Vein endothelial cell (primary cell): Measurements from ENCODE around the gene DCP1A. TPM values are rescaled to one million over a fixed set of nuclear protein-coding genes. Genes with fewer than 3 reads are reported as not detected.

Experiments used
- small RNA-seq: library from RNA; depleted of rRNA; stranded (forward); fragments of <200 nt; gene quantifications from one replicate; pipeline ENCODE3, GENCODE V24; 2012
- total RNA-seq: library from RNA; depleted of rRNA; stranded (reverse); fragments of >200 nt; gene quantifications from 2 replicates; pipeline ENCODE4 v1.2.3, GENCODE V29; 2012

Gene DCP1A
- 26.0 and 31.0 TPM in 2 replicates for total RNA-seq

GRCh38 chr3:53347261-53348064 is at the start of gene DCP1A:
Gene DCP1A (minus strand): TSS chr3:53347543. CDS start chr3:53347517, 26 bp downstream.

GRCh38 chr3:53255775-53256703 is 91.3 kb downstream of the DCP1A start, which contains the start of gene TKT:
Gene TKT (minus strand): TSS chr3:53256022. CDS start chr3:53255942, 80 bp downstream.

Small RNAs within 50 kb of the gene (small RNA-seq; reads per million reads assigned to genes)
- gene RF00019, result not detected
- gene RF00212, result not detected
- not detected for gene RF00568

Other genes starting within 250 kb of the DCP1A start
- gene RFT1, start 217.1 kb downstream of the DCP1A start, total RNA-seq, result 14.4 and 20.4 TPM in 2 replicates
- gene PRKCD, start 186.3 kb downstream of the DCP1A start, total RNA-seq, result 2.8 and 2.9 TPM in 2 replicates
- 413 and 477 TPM in 2 replicates for gene TKT, start 91.5 kb downstream of the DCP1A start, total RNA-seq
- not detected in 2 replicates for gene CACNA1D, start 147.1 kb upstream of the DCP1A start, total RNA-seq